Measurements from ENCODE around the gene SLC44A1.

Gene SLC44A1

GRCh38 chr9:105307591-105308130 is 63.2 kb downstream of the SLC44A1 start:
- no peak for DNase-seq

GRCh38 chr9:105308461-105309341 is 64.2 kb downstream of the SLC44A1 start:
- DNase-seq = peak; percentile 52

- DNase-seq = no peak
These were observed 65.1 kb downstream of the SLC44A1 start for GRCh38 chr9:105309531-105309931.

- DNase-seq = peak; percentile 37
These were observed 66.9 kb downstream of the SLC44A1 start for GRCh38 chr9:105311306-105311705.

- DNase-seq = no peak
These were observed 68.8 kb downstream of the SLC44A1 start for GRCh38 chr9:105313238-105313637.

GRCh38 chr9:105316703-105317102 is 72.3 kb downstream of the SLC44A1 start:
- DNase-seq = no peak

- DNase-seq = peak; percentile 92
These were observed 74.3 kb downstream of the SLC44A1 start for GRCh38 chr9:105318729-105319191.

GRCh38 chr9:105319202-105319813 is 74.9 kb downstream of the SLC44A1 start:
- DNase-seq = peak; percentile 67

GRCh38 chr9:105320568-105320967 is 76.1 kb downstream of the SLC44A1 start:
- no peak for DNase-seq

- DNase-seq = no peak
These were observed 83.8 kb downstream of the SLC44A1 start for GRCh38 chr9:105328296-105328695.

GRCh38 chr9:105328872-105329718 is 84.6 kb downstream of the SLC44A1 start:
- DNase-seq = no peak

GRCh38 chr9:105329719-105330062 is 85.2 kb downstream of the SLC44A1 start:
- no peak for DNase-seq

GRCh38 chr9:105330201-105330600 is 85.8 kb downstream of the SLC44A1 start:
- no peak for DNase-seq

GRCh38 chr9:105330755-105331154 is 86.3 kb downstream of the SLC44A1 start:
- DNase-seq = no peak

GRCh38 chr9:105331160-105331559 is 86.7 kb downstream of the SLC44A1 start:
- no peak for DNase-seq

- no peak for DNase-seq
These were observed 87.3 kb downstream of the SLC44A1 start for GRCh38 chr9:105331755-105332154.

GRCh38 chr9:105332471-105332870 is 88.0 kb downstream of the SLC44A1 start:
- DNase-seq = no peak

- DNase-seq = no peak
These were observed 88.6 kb downstream of the SLC44A1 start for GRCh38 chr9:105333076-105333475.

- no peak for DNase-seq
These were observed 89.4 kb downstream of the SLC44A1 start for GRCh38 chr9:105333811-105334210.

- peak; percentile 3 for DNase-seq
These were observed 93.9 kb downstream of the SLC44A1 start for GRCh38 chr9:105338308-105338707.

GRCh38 chr9:105339849-105340248 is 95.4 kb downstream of the SLC44A1 start:
- DNase-seq = no peak

GRCh38 chr9:105341434-105342146 is 97.1 kb downstream of the SLC44A1 start:
- no peak for DNase-seq

- no peak for DNase-seq
These were observed 97.7 kb downstream of the SLC44A1 start for GRCh38 chr9:105342147-105342505.

Data from DMS53 (cell line).